ENCODE data around the gene CREB3.

DNA sequence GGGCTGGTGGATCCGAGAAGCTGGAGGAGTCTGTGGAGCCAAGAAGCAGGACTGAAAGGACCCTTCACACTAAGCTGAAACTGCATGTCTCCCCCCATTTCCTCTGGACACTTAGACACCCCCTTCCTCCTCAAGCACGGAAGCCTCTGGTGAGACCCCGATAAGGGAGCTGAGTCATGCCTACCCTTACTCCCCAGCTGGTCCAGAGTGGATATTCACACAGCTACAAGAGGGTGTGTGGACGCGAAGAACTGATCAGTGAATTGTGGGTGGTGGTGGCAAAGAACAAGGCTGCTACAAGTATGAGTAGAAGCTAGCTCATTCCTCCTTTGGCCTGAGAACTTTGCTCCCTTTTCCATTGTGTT lies 4.8 kb upstream of the CREB3 start:
- TF ChIP-seq, protein P1, sequence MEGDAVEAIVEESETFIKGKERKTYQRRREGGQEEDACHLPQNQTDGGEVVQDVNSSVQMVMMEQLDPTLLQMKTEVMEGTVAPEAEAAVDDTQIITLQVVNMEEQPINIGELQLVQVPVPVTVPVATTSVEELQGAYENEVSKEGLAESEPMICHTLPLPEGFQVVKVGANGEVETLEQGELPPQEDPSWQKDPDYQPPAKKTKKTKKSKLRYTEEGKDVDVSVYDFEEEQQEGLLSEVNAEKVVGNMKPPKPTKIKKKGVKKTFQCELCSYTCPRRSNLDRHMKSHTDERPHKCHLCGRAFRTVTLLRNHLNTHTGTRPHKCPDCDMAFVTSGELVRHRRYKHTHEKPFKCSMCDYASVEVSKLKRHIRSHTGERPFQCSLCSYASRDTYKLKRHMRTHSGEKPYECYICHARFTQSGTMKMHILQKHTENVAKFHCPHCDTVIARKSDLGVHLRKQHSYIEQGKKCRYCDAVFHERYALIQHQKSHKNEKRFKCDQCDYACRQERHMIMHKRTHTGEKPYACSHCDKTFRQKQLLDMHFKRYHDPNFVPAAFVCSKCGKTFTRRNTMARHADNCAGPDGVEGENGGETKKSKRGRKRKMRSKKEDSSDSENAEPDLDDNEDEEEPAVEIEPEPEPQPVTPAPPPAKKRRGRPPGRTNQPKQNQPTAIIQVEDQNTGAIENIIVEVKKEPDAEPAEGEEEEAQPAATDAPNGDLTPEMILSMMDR (conservative IDR thresholded peaks at IDR 0.05; ENCODE audit: low read length), result no peak
- no peak for TF ChIP-seq EZH2phosphoT487 (IDR thresholded peaks at IDR 0.05; ENCODE audit: borderline replicate concordance)

Data from Loucy (cell line).